HepG2 (cell line): Measurements from ENCODE around the gene WDR47. TPM values are rescaled to one million over a fixed set of nuclear protein-coding genes. Genes with fewer than 3 reads are reported as not detected.

Experiments used
- ATAD3A ChIP-seq: sonication (generic); formaldehyde crosslinking; IDR thresholded peaks from 2 replicates; pipeline ENCODE4 v1.4.0; 2020; ENCODE audit warnings: missing genetic modification reagents
- CC2D1A ChIP-seq: sonication (generic); formaldehyde crosslinking; IDR thresholded peaks from 2 replicates; pipeline ENCODE4 v1.8.1; 2023; ENCODE audit warnings: mild to moderate bottlenecking, missing genetic modification reagents
- HOXA7 ChIP-seq: sonication (generic); formaldehyde crosslinking; IDR thresholded peaks from 2 replicates; pipeline ENCODE4 v1.8.1; 2022; ENCODE audit warnings: mild to moderate bottlenecking, missing genetic modification reagents, moderate library complexity
- IRF2 ChIP-seq: IDR thresholded peaks from 2 replicates; pipeline ENCODE4 v1.6.1; 2018; ENCODE audit warnings: missing genetic modification reagents, missing compliant biosample characterization
- NFYC ChIP-seq: IDR thresholded peaks from 2 replicates; pipeline ENCODE4 v1.6.1; 2016; ENCODE audit warnings: missing genetic modification reagents, missing compliant biosample characterization
- SALL1 ChIP-seq: sonication (generic); formaldehyde crosslinking; IDR thresholded peaks from 2 replicates; pipeline ENCODE4 v1.8.0; 2022; ENCODE audit warnings: mild to moderate bottlenecking, missing genetic modification reagents
- SMAD3 ChIP-seq: sonication (generic); formaldehyde crosslinking; IDR thresholded peaks from 2 replicates; pipeline ENCODE4 v1.4.0; 2020; ENCODE audit warnings: missing genetic modification reagents
- SMYD3 ChIP-seq: sonication (generic); formaldehyde crosslinking; IDR thresholded peaks from 2 replicates; pipeline ENCODE4 v1.8.1; 2023; ENCODE audit warnings: mild to moderate bottlenecking, missing genetic modification reagents
- STAT5B ChIP-seq: sonication (generic); formaldehyde crosslinking; IDR thresholded peaks from 2 replicates; pipeline ENCODE4 v1.4.0; 2020; ENCODE audit warnings: missing genetic modification reagents
- THAP11 ChIP-seq: IDR thresholded peaks from 2 replicates; pipeline ENCODE4 v1.6.1; 2016; ENCODE audit warnings: missing biosample characterization, missing genetic modification reagents
- TSC22D2 ChIP-seq: sonication (generic); formaldehyde crosslinking; IDR thresholded peaks from 2 replicates; pipeline ENCODE4 v1.5.1; 2020; ENCODE audit warnings: missing genetic modification reagents, mild to moderate bottlenecking, borderline replicate concordance
- ZBTB7B ChIP-seq: sonication (generic); formaldehyde crosslinking; IDR thresholded peaks from 2 replicates; pipeline ENCODE4 v1.4.0; 2020; ENCODE audit warnings: missing genetic modification reagents
- ZFX ChIP-seq: sonication (generic); formaldehyde crosslinking; IDR thresholded peaks from 2 replicates; pipeline ENCODE4 v1.4.0; 2020; ENCODE audit warnings: mild to moderate bottlenecking, low read depth, missing genetic modification reagents, moderate library complexity
- ZNF484 ChIP-seq: sonication (generic); formaldehyde crosslinking; IDR thresholded peaks from 2 replicates; pipeline ENCODE4 v1.5.1; 2020; ENCODE audit warnings: mild to moderate bottlenecking, low read depth, missing genetic modification reagents, borderline replicate concordance
- ZNF614 ChIP-seq: IDR thresholded peaks from 2 replicates; pipeline ENCODE4 v1.6.1; 2018; ENCODE audit warnings: missing biosample characterization, missing genetic modification reagents, inconsistent platforms, borderline replicate concordance
- ZNF781 ChIP-seq: sonication (generic); formaldehyde crosslinking; IDR thresholded peaks from 2 replicates; pipeline ENCODE4 v1.5.1; 2020; ENCODE audit warnings: borderline replicate concordance, mild to moderate bottlenecking, missing genetic modification reagents; ENCODE audit errors: not compliant biosample characterization
- ZSCAN29 ChIP-seq: sonication (generic); formaldehyde crosslinking; conservative IDR thresholded peaks from 2 replicates; pipeline ENCODE4 v1.4.0; 2020; ENCODE audit warnings: mild to moderate bottlenecking, missing genetic modification reagents
- polyA plus RNA-seq, 8 experiments: library from polyadenylated mRNA; depleted of rRNA in 3 of 8; stranded (reverse) in 7 of 8; unstranded in 1 of 8; fragments of >200 nt; fragmentation: Illumina TruSeq in 4 of 8; extraction: Trizol in 4 of 8; gene quantifications; 2 replicates each; pipeline versions ENCODE4 v1.2.1 to v1.2.3, GENCODE V29; 2011 to 2016; ENCODE audit warnings: low read depth in 4 of 8, missing spikeins in 1 of 8, mixed read lengths in 1 of 8; ENCODE audit not compliant: insufficient read depth in 1 of 8
- total RNA-seq, 5 experiments: library from RNA; depleted of rRNA; stranded (reverse); fragments of >200 nt; fragmentation: Illumina TruSeq; extraction: Trizol; gene quantifications; 2 replicates each; pipeline ENCODE4 v1.2.3, GENCODE V29; 2016; ENCODE audit warnings: low read depth in 1 of 5
- TF ChIP-seq, protein P1 (sequence below): IDR thresholded peaks from 2 replicates; pipeline ENCODE4 v1.4.0; 2020; ENCODE audit warnings: mild to moderate bottlenecking, missing genetic modification reagents
- TF ChIP-seq, protein P2 (sequence below): sonication (generic); formaldehyde crosslinking; IDR thresholded peaks from 2 replicates; pipeline ENCODE4 v1.8.0; 2022; ENCODE audit warnings: mild to moderate bottlenecking, missing genetic modification reagents, moderate library complexity
- TF ChIP-seq, protein P3 (sequence below): sonication (generic); IDR thresholded peaks from 2 replicates; pipeline ENCODE4 v1.6.1; 2016; ENCODE audit warnings: low read depth, borderline replicate concordance
- TF ChIP-seq, protein P4 (sequence below): sonication (generic); formaldehyde crosslinking; conservative IDR thresholded peaks from 2 replicates; pipeline ENCODE4 v1.8.1; 2023; ENCODE audit warnings: missing genetic modification reagents
- TF ChIP-seq, protein P5 (sequence below): sonication (generic); formaldehyde crosslinking; IDR thresholded peaks from 2 replicates; pipeline ENCODE4 v1.8.1; 2023; ENCODE audit warnings: missing genetic modification reagents, mild to moderate bottlenecking, borderline replicate concordance

The WDR47 gene
- total and polyA plus RNA-seq, 2 of the 13 experiments (the other 11 are each of a cell fraction or from before 2014, with no cell fraction given), result 4.3 to 5.9 TPM

DNA sequence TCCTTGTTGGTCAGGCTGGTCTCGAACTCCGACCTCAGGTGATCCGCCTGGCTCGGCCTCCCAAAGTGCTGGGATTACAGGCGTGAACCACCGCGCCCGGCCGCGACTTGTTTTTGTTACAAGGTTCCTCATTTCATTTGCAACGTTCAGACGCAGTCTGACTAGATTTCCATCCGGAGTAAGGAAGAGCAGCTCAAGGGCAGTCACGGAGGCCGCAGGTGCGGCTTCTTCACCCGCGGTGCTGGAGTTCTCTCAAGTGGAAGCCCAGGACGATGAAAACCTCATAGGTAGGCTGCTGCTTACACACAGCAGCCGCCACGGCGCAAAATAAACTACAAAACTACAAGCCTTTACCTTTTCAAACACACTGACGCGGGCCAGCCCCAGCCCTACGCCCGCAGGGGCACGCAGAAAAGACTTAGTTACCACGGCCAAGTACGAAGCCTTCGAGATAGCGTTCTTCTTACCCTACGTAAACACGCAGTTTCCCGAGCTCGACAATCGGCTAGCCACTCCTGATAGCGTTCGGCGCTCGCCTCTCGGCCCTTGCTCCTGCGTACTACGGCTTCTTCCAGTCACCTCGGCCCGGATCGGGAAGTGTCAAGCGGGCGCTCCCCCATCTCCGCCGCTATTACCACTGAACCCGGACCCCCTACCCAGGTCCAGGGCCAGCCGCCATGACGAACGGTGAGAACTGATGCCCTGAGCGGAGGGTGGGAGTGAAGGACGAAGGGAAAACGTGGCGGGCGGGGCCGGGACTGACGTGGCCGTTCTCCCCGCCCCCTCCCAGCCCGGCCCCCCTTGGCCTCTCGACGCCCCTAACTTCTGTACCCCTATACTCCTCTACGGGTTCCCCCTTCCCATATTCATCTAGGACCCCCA is 48.5 kb upstream of the WDR47 start, which contains the start of gene TMEM167B (continued):
- no peak for TF ChIP-seq CC2D1A
- no peak for TF ChIP-seq ATAD3A (CRISPR knock-in tag)
- TF ChIP-seq ZNF484 (CRISPR knock-in tag), result no peak; the same call in 1 of the 2 replicates
- TF ChIP-seq, protein P1, sequence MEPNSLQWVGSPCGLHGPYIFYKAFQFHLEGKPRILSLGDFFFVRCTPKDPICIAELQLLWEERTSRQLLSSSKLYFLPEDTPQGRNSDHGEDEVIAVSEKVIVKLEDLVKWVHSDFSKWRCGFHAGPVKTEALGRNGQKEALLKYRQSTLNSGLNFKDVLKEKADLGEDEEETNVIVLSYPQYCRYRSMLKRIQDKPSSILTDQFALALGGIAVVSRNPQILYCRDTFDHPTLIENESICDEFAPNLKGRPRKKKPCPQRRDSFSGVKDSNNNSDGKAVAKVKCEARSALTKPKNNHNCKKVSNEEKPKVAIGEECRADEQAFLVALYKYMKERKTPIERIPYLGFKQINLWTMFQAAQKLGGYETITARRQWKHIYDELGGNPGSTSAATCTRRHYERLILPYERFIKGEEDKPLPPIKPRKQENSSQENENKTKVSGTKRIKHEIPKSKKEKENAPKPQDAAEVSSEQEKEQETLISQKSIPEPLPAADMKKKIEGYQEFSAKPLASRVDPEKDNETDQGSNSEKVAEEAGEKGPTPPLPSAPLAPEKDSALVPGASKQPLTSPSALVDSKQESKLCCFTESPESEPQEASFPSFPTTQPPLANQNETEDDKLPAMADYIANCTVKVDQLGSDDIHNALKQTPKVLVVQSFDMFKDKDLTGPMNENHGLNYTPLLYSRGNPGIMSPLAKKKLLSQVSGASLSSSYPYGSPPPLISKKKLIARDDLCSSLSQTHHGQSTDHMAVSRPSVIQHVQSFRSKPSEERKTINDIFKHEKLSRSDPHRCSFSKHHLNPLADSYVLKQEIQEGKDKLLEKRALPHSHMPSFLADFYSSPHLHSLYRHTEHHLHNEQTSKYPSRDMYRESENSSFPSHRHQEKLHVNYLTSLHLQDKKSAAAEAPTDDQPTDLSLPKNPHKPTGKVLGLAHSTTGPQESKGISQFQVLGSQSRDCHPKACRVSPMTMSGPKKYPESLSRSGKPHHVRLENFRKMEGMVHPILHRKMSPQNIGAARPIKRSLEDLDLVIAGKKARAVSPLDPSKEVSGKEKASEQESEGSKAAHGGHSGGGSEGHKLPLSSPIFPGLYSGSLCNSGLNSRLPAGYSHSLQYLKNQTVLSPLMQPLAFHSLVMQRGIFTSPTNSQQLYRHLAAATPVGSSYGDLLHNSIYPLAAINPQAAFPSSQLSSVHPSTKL, result peak; percentile 61
- TF ChIP-seq, protein P2, sequence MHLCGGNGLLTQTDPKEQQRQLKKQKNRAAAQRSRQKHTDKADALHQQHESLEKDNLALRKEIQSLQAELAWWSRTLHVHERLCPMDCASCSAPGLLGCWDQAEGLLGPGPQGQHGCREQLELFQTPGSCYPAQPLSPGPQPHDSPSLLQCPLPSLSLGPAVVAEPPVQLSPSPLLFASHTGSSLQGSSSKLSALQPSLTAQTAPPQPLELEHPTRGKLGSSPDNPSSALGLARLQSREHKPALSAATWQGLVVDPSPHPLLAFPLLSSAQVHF (CRISPR knock-in tag), result no peak
- peak; percentile 87 for TF ChIP-seq ZSCAN29 (CRISPR knock-in tag)
- TF ChIP-seq STAT5B, result peak; percentile 81; the same call in 1 of the 2 replicates
- TF ChIP-seq SMYD3 (CRISPR knock-in tag), result peak; percentile 81; the same call in 1 of the 2 replicates
- TF ChIP-seq SMAD3 (CRISPR knock-in tag), result peak; percentile 91; the same call in 1 of the 2 replicates
- TF ChIP-seq, protein P3, sequence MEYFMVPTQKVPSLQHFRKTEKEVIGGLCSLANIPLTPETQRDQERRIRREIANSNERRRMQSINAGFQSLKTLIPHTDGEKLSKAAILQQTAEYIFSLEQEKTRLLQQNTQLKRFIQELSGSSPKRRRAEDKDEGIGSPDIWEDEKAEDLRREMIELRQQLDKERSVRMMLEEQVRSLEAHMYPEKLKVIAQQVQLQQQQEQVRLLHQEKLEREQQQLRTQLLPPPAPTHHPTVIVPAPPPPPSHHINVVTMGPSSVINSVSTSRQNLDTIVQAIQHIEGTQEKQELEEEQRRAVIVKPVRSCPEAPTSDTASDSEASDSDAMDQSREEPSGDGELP, result no peak; the same call in 1 of the 2 replicates
- TF ChIP-seq ZBTB7B, result peak; percentile 86
- TF ChIP-seq THAP11 (CRISPR knock-in tag), result peak; percentile 92
- TF ChIP-seq ZNF614 (CRISPR knock-in tag), result peak; percentile 78
- TF ChIP-seq IRF2 (CRISPR knock-in tag), result peak; percentile 97
- TF ChIP-seq, protein P4, sequence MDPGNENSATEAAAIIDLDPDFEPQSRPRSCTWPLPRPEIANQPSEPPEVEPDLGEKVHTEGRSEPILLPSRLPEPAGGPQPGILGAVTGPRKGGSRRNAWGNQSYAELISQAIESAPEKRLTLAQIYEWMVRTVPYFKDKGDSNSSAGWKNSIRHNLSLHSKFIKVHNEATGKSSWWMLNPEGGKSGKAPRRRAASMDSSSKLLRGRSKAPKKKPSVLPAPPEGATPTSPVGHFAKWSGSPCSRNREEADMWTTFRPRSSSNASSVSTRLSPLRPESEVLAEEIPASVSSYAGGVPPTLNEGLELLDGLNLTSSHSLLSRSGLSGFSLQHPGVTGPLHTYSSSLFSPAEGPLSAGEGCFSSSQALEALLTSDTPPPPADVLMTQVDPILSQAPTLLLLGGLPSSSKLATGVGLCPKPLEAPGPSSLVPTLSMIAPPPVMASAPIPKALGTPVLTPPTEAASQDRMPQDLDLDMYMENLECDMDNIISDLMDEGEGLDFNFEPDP (CRISPR knock-in tag), result no peak
- TF ChIP-seq HOXA7 (CRISPR knock-in tag), result no peak
- TF ChIP-seq SALL1, result peak; percentile 89
- peak; percentile 50; the same call in 1 of the 2 replicates for TF ChIP-seq TSC22D2
- TF ChIP-seq NFYC, result peak; percentile 37
- TF ChIP-seq ZNF781 (CRISPR knock-in tag), result peak; percentile 54
- TF ChIP-seq, protein P5, sequence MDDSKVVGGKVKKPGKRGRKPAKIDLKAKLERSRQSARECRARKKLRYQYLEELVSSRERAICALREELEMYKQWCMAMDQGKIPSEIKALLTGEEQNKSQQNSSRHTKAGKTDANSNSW (CRISPR knock-in tag), result peak; percentile 35; the same call in 1 of the 2 replicates
- peak; percentile 93 for TF ChIP-seq ZFX
